ENCODE results near the gene SLC16A11.
"Not testable (repeated sequence)": the region's sequence is repeated elsewhere in the genome, so short reads cannot be mapped to it uniquely, and the experiment has no call there.

SLC16A11 gene, protein sequence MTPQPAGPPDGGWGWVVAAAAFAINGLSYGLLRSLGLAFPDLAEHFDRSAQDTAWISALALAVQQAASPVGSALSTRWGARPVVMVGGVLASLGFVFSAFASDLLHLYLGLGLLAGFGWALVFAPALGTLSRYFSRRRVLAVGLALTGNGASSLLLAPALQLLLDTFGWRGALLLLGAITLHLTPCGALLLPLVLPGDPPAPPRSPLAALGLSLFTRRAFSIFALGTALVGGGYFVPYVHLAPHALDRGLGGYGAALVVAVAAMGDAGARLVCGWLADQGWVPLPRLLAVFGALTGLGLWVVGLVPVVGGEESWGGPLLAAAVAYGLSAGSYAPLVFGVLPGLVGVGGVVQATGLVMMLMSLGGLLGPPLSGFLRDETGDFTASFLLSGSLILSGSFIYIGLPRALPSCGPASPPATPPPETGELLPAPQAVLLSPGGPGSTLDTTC

DNA sequence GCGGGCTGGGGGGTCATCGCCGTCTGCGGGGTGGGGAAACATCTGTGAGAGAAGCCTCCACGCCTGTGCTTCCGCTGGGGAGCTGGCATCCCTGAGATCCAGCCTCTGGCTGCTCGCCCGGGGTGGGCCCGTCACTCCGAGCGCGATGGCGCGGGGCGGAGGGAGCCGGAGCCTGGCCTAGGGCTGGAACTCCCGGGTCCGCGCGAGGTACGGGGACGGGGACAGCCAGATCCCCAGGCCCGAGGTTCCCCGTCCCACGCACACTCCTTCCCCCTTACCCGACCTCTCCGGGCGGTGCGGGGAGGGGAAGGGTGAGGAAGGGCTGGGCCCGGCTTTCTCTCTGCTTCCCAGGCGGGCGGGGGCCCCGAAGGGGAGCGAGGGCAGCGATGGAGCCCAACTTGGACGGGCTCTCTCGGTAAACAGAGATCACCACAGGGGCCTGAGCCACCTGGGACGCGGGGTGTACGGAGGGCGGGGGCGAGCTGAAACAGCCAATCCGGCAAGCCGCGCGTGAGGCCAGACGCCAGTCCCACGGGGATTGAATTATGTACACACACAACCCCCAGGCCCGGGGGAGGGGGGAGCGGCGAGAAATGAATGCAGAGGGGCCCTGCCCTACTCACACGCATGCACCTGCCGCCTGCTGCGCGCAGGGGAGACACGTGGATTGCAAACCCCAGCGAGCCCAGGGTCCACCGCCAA is at the start of gene SLC16A11:
SLC16A11 (minus strand) TSS at position 596 of the 702 bp plus-strand sequence; CDS start at position 17, 579 bp downstream.
- peak; percentile 9 for DNase-seq

DNA sequence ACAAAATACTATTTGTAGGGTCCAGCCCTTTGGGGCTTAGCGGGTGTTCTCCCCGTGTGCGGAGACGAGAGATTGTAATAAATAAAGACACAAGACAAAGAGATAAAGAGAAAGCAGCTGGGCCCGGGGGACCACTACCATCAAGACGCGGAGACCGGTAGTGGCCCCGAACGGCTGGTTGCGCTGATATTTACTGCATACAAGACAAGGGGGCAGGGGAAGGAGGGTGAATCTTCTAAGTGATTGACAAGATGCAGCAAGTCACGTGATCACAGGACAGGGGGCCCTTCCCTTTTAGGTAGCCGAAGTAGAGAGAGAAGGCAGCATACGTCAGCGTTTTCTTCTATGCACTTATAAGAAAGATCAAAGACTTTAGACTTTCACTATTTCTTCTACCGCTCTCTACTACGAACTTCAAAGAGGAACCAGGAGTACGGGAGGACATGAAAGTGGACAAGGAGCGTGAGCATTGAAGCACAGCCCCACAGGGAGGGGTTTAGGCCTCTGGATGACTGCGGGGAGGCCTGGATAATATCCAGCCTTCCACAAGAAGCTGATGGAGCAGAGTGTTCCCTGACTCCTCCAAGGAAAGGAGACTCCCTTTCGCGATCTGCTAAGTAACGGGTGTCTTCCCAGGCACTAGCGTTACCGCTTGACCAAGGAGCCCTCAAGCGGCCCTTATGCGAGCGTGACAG is 47.6 kb upstream of the SLC16A11 start:
- DNase-seq, result not testable (repeated sequence)

DNA sequence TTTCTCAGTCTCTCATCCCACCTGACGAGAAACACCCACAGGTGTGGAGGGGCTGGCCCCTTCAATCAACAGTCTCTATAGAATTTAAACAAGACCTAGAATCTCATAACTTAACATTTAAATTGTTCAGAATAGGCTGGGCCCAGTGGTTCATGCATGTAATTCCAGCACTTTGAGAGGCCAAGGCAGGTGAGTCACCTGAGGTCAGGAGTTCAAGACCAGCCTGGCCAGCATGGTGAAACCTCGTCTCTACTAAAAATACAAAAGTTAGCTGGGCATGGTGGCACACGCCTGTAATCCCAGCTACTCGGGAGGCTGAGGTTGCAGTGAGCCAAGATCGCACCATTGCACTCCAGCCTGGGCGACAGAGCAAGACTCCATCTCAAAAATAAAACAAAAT is 45.7 kb upstream of the SLC16A11 start:
- not testable (repeated sequence) for DNase-seq

DNA sequence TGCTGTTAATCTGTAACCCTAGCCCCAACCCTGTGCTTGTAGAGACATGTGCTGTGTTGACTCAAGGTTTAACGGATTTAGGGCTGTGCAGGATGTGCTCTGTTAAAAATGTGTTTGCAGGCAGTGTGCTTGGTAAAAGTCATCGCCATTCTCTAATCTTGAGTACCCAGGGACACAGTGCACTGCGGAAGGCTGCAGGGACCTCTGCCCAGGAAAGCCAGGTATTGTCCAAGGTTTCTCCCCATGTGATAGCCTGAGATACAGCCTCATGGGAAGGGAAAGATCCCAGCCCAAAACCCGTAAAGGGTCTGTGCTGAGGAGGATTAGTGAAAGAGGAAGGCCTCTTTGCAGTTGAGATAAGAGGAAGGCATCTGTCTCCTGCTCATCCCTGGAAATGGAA is 44.5 kb upstream of the SLC16A11 start:
- DNase-seq, result not testable (repeated sequence)

DNA sequence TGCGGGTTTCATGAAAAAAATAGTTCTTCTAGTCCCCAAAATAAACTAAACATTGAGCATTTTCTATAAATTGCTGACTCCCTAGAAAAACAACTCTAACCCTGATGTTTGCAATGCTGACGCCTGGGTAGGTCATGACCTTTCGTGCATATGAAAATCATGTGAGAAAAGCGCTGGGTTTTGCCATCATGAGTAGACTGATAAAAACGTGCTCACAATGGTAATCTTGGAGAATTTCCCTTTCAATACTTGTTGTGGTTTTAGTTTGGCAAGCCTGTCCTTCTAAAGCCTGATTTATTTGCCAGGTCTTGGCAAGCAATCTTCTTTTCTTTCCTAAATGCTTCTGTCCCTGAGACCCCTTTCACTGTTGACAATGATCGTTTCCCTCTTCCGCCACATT is 40.2 kb upstream of the SLC16A11 start:
- DNase-seq, result no peak

DNA sequence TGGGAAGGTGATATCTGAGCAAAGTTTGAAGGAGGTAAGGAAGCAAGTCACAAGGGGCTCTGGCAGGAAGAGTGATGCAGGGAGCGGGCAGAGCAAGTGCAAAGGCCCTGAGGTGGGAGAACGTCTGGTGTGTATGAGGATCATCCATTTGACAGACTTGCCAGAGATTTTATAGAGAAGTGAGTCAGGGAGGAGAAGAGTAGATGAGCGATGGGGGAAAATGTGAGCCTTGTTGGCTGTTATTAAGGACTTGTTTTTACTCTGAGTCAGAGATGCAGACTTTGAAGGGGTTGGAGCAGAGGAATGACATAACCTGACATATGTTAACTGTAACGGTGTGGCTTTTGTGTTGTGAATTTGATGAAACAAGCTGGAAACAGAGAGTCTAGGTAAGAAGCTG is 39.7 kb upstream of the SLC16A11 start:
- DNase-seq, result no peak

DNA sequence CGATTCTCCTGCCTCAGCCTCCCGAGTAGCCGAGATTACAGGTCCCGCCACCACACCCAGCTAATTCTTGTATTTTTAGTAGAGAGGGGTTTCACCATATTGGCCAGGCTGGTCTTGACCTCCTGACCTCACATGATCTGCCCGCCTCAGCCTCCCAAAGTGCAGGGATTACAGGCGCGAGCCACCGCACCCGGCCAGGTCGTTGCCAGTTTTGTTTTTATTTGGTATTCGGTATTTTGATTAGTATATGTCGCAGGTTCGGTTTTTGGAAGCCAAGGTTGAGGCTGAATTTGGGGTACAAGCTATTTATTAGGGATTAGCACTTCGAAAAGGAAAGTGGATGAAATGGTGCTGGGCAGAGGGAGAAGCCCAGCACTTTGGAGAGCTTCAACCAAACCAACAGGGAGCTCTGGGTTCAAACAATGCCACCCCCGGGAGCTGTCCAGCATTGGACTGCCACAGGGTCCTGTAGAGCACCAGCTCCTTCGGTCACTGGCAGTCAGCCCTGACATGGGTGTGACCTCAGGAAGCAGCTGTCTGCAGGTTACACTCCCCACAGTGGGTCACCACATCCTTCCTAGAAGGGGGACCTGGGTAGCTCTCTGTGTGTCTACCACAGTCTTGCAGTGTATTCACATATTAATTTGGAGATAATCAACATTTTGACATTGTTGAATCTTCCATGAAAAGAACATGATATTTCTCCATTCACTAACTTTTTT is 37.6 kb upstream of the SLC16A11 start:
- no peak for DNase-seq

DNA sequence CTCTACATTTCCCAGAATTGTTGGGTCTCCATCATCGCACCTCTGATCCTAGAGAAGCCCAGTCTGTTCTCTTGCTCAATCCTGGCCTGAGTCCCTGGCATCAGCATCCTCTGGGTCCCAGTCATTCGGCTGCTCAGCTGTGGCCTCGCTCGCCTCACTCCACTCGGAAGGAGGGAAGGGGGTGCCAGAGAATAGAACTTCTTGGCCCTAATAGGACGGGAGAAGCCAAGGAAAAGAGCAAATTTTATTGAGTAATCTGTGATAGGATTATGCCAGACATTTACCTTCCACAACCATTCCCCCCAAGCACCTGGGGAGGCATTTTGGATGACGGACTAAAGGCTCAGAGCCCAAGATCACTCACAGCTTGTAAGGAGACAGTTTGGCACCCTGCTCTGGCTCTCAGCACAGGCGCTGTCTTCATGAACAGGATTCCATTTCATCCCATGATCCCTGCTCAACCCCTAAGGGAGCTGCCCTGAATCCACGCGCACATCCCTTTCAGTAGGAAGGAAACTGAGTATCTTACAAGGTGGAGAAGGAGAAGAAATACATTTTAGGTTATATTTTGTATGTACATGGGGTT is 36.7 kb upstream of the SLC16A11 start:
- DNase-seq, result no peak

DNA sequence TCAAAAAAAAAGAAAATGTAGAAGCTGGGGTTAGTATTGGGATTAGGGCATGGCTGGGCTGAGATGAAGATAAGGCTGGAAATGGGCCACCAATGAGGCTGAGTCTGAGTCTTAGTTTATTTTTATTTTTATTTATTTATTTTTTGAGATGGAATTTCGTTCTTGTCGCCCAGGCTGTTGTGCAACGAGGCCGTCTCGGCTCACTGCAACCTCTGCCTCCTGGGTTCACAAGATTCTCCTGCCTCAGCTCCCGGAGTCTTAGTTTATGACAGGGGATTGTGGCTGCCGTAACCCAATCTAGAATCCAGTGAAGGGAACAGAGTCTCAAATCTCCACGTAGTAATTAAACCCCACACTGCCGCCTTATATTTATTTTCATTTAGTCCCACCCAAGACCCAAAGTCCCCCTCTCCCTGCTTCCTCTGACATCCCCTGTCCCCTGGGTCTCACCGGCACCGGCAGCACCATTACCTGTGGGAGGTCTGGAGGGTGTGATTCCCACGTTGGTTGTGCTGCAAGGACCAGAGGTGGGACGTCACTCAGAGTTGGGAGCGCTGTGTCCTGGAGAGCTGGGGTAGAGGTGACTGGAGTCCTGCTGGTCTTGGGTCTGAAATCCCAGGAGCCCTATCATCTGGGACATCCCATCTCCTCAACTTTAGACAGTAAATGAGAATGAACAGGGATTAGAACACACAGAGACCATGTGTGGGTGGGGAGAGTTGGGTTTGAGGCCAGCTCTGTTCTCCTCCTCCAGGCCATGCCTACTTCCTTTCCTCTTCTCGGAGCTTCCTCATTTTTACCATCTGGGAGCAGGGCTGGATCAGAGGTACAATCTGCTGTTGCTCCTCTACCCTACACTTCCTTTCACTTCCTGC is 35.9 kb upstream of the SLC16A11 start, which contains the start of gene CLEC10A:
CLEC10A (minus strand) TSS at position 671 of the 875 bp plus-strand sequence. CDS start 1,439 bp downstream, outside the sequence.
- no peak for DNase-seq

DNA sequence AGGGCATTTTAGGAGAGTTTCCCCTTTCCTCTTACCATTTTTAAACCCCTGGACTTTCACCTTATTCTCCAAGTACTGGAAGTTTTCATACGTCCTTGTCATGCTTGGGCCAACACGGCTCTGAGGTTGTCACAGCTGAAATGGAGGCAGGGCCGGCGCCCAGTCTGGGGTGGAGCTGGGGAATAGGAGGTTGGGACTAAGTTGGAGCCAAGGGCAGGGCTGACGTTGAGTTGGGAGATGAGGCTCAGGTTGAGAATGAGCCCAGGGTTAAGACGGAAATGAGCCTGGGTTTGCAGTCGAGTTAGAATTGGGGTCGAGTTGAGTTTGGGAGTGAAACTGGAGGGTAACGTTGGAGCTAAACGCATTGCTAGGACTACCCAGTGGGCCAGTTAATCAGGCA is 34.8 kb upstream of the SLC16A11 start:
- no peak for DNase-seq

DNA sequence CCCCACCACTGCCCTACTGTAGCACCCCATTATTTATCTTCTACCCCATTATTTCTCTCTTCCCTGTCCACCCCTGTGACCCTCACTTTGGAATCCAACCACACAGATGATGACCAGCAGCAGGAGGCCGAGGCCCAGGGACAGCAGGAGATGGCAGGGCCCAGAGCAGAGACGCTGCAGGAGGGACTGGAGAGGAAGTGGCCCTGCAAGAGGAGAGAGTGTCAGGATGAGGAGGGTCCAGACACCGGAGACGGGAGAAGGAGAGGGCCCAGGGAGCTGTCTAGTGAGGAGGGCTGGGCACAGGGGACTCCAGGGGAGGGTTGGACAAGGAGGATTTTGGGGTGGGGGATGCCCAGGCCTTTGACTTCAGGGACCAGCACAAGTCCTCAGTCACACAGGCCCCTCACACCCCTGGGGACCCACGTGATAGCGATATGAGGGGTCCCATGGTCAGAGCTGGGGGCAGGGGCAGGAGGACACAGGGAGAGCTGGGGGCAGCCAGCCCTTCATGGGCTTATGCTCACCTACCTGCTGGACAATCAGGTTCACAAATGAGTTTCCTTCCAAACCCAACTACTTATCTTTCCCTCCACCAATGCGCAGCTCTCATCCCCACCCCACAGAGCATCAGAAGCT is 34.1 kb upstream of the SLC16A11 start:
- no peak for DNase-seq

DNA sequence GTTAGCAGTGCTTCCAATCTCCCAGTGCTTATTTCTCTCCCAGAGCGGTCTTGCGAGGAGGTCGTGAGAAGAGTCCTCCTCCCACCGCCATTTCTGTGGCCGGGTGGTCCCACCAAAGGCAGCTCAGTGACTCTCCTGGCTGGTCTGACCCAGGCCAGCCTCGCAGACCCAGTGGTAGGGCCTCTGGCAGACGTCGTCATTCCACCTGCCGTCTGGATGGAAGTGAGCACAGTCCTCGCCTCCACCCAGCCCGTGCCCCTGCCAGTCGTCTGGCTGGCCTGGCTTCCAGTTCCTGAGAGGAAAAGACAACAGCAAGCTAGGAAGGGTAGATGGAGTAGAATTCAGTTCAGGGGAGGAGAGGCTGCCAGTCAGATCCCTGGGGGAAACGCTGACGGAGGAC is 31.0 kb upstream of the SLC16A11 start:
- no peak for DNase-seq

DNA sequence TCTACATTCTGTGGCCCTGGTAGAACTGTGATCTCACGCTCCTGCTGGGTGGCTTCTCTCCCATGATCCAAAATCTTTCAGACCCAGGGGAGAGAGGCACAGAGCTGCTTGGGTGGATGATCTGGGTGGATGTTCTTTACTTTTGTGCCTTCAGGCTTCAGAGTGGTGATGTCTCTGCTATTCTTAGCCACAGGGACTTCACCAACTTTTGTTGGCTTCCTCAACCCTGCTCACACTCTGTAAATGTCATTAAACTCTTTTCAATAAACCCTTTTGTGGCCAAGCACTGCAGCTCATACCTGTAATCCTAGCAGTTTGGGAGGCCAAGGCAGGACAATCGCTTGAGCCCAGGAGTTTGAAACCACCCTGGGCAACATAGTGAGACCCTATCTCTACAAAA is 28.5 kb upstream of the SLC16A11 start:
- no peak for DNase-seq

DNA sequence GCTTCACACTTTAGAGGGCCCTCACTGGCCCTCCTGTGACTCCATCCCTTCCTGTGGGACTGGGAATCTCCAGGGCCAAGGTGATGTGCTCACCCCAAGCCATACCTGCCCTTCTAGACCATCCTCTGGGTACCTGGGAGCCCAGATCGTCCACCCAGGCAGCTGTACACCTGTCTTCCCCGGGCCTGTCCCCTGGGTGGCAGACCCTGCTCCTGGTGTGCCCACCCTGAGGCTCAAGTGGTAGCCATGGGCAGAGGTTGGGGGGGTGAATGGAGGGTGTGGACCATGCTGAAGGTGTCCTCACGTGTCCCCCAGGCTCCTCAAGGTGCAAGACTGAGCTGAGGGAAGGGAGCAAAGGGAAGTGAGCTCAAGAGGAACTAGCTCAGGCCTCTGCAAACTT is 26.8 kb upstream of the SLC16A11 start:
- no peak for DNase-seq

DNA sequence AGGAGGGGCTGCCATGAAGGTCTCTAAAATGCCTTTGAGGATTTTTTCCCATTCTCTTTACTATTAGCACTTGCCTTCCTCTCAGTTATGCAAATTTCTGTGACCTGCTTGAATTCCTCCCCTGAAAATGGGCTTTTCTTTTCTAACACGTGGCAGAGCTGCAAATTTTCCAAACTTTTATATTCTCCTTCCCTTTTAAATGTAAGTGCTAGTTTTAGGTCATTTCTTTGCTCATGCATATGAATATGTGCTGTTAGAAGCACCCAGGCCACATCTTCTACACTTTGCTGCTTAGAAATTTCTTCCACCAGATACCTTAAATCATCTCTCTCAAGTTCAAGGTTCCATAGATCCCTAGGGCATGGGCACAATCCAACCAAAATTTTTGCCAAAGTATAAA is 24.4 kb upstream of the SLC16A11 start:
- no peak for DNase-seq

DNA sequence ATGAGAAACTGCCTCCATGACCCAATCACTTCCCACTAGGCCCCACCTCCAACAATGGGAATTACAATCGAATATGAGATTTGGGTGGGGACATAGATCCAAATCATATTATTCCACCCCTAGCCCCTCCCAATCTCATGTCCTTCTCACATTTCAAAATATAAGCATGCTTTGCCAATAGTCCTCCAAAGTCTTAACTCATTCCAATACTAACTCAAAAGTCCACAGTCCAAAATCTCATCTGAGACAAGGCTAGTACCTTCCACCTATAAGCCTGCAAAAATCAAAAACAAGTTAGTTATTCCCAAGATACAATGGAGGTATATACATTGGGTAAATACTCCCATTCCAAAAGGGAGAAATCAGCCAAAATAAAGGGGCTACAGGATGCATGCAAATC is 23.3 kb upstream of the SLC16A11 start:
- no peak for DNase-seq

DNA sequence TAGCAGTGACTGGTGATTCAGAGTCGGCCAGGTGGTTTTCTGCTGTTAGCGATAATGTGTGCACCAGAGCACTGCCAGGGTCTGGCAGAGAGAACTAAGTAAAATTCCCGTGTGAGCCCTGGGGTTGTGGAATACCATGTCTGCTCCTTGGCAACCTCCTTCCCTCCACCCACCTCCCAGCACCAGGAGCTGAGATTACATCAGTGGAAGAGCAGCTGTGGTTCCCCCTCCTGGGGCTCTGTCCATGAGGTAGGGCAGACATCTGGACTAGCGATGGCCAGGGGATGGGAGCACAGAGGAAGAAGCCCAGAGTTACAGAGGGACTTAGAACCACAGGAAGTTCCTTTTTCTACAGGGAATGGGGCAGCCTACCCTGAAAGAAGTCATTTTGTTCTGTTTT is 20.4 kb upstream of the SLC16A11 start:
- DNase-seq, result peak; percentile 4

DNA sequence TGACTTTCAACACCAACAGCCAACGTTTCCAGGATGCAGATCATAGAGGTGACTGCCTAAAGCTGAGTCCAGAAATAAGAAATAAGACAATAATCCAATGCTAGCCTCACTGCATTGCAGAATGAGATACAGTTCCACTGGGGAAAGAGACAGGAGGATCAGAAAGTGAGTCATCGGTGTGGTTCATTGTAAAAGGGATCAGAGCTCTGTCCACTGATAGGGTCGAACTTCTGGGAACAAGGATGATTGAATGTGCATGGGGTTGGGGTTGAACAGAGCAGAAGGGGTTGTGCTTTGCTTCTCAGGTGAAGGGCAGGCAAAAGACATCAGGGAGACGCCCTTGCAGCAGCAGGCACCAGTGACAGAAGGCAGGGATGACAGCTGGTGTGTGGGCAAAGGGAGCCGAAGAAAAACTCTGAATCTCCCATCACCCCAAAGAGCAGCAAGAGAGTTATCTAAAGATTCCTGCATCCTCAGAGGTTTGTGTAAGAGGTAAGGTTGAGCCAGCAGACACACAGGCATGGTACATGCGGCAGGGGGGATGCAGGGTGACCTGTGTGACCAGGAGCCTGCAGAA is 19.7 kb upstream of the SLC16A11 start:
- no peak for DNase-seq

DNA sequence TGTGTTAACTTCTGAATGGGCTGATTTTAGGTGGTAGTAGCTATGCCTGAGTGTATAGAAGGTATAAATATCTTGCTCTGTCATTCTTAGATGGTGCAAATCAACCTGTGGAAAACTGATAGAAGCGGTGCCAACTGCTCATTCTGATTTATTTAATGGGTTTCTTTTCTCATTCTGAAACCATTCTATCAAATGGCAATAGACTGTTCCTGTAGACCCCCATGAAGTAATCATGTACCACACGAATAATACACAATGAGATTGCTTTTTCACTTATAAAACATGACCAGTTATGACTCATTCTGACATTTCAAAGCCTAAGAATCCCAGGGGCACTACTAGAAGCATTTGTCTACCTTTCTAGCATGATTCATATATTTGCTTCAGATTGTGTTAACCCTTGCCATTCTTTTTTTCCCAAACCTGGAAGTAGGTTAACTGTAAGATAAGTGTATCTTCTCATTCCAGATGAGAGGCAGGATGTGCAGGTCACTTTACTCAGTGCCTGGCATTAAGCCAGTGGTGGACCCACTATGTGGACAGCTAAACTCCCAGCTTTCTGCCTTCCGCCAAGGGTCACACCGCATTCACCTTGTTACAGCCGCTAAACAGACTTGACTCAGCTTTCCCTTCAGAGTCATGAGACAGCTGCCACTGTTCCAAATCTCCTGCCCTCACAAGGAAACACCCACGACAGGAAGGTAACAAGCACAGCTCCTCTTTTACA is 16.4 kb upstream of the SLC16A11 start:
- DNase-seq, result no peak

All from NCI-H1694 (cell line).